Measurements from ENCODE around the gene TTL.
"Not testable (repeated sequence)": the region's sequence is repeated elsewhere in the genome, so short reads cannot be mapped to it uniquely, and the experiment has no call there.

Gene TTL

DNA sequence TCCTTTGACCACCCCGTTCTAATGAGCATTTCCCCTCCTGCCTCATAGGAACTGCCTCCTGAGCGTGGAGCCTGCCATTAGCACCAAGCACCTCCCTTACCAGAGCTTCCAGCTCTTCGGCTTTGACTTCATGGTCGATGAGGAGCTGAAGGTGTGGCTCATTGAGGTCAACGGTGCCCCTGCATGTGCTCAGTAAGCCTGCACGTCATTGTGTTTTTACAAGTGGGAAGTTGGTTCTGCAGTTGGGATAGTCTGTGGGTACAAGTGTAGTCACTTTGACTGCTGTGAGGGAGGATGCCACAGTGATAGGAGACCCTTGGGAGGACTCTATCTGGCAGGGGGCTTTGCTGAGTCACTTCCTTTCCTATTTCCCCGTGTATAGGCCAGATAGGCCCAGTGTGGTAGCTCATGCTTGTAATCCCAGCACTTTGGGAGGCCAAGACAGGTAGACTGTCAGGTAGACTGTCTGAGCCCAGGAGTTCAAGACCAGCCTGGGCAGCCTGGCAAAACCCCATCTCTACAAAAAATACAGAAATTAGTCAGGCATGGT, 38.4 kb downstream of the TTL start:
- DNase-seq (ENCODE audit: low read depth in 2 of 2), result no peak

DNA sequence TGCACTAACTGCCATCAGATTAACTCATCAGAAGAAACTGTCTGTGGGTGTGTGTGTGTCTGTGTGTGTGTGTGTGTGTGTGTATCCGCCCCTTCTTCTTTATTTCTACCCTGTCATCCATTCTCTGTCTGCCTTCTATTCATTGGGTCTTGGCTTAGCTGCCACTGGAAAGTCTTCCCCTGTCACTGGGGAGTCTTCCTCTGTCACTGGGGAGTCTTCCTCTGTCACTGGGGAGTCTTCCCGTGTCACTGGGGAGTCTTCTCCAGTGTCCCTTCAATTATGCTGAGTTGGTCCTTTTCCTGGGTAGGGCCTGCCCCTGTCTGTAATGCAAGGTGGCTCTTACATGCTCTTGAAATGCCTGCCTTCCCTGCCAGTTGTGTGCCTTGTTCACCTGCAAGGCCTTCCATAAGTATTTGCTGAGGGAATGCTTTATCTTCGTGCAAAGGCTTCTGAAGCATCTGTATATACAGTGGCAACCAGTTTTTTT, 41.4 kb downstream of the TTL start:
- DNase-seq (ENCODE audit: low read depth in 2 of 2), result no peak

DNA sequence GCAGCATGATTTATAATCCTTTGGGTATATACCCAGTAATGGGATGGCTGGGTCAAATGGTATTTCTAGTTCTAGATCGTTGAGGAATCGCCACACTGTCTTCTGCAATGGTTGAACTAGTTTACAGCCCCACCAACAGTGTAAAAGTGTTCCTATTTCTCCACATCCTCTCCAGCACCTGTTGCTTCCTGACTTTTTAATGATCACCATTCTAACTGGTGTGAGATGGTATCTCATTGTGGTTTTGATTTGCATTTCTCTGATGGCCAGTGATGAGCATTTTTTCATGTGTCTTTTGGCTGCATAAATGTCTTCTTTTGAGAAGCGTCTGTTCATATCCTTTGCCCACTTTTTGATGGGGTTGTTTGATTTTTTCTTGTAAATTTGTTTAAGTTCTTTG, 42.3 kb downstream of the TTL start:
- not testable (repeated sequence) for DNase-seq (ENCODE audit: low read depth in 2 of 2)

DNA sequence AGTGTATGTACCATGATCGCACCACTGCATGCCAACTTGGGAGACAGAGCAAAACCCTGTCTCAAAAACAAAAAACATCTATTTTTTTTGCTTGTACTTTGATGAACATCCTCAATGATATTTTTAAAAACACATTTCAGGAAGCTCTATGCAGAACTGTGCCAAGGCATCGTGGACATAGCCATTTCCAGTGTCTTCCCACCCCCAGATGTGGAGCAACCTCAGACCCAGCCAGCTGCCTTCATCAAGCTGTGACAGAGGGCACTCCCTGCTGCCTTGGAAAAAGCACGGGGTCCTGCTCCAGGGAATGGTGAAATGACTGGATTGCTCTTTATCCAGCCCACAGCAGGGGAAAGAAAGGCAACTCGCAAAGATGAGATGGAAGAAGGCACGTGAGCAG, 46.6 kb downstream of the TTL start:
- DNase-seq (ENCODE audit: low read depth in 2 of 2), result no peak

DNA sequence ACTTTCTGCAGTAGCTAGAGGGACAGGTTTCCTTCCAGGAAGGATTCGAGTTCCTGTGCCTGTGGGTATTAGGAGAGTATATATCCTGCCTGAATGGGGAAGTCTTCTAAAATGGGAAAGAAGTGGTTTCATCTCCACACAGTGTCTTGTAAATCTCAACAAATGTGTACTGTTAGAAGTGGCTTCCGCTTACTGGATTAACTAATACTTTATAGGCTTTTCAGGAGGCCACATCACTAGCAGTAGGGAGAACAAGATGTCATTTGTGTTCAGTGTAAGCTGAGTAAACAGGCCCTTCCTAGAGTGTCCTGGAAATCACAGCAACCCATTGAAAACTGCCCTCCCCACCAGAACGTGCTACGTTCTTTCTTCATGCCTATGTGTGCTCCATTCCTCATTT, 47.8 kb downstream of the TTL start:
- DNase-seq (ENCODE audit: low read depth in 2 of 2), result no peak

DNA sequence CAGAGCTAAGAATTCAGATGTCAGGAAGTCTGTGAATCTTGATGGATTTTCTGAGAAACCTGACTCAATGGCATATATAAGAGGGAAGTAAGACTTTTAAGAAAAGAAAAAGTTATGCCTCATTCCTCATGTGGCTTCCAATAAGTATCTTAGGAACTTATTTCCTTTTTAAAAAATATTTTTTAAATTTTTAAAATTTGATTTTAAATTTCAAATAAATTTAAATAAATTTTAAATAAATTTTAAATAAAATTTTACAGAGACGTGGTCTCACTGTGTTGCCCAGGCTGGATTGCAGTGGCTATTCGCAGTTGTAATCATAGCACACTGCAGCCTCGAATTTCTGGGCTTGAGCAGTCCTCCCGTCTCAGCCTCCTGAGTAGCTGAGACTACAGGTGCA, 48.8 kb downstream of the TTL start:
- DNase-seq (ENCODE audit: low read depth in 2 of 2), result no peak

DNA sequence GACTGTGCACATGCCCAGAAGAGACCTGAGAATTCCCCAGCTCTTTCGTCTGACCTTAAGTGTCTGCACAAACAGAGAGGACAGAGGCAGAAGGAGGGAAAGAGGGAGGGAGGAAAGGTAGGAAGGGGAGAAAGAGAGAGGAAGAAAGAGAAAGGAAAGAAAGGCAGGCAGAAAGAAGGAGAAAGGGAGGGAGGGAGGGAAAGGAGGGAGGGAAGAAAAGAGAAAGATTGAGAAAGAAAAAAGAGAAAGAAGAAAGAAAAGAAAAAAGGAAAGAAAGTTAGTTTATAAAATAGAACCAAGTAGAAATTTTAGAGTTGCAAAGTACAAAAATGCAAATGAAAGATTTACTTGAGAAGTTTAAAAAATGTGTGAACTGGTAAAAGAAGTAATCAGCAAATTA, 52.9 kb downstream of the TTL start:
- DNase-seq (ENCODE audit: low read depth in 2 of 2), result no peak

DNA sequence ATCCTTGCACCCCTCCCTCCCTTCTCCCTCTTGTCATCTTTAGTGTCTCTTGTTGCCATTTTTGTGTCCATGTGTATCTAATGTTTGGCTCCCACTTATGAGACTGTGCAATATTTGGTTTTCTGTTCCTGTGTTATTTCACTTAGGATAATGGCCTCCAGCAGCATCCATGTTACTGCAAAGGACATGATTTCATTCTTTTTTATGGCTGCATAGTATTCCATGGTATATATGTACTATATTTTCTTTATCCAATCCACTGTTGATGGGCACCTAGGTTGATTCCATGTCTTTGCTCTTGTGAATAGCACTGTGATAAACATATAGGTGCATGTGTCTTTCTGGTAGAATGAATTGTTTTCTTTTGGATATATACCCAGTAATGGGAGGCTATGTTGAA, 54.7 kb downstream of the TTL start:
- not testable (repeated sequence) for DNase-seq (ENCODE audit: low read depth in 2 of 2)

DNA sequence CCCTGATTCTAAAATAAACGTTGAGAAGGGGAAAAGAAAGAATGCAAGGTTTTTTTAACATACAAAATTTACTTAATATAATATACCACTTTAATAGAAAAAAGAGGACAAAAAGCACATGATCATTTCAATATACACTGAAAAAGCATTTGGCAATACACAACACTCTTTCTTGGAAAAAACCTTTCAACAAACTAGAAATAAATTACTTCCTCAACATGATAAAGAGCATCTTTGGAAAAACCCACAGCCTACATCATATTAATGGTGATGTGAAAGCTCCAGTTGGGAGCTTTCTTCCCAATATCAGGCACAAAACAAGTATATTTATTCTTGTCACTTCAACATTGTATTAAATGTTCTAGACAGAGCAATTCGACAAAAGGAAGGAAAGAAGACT, 57.4 kb downstream of the TTL start:
- no peak for DNase-seq (ENCODE audit: low read depth in 2 of 2)

DNA sequence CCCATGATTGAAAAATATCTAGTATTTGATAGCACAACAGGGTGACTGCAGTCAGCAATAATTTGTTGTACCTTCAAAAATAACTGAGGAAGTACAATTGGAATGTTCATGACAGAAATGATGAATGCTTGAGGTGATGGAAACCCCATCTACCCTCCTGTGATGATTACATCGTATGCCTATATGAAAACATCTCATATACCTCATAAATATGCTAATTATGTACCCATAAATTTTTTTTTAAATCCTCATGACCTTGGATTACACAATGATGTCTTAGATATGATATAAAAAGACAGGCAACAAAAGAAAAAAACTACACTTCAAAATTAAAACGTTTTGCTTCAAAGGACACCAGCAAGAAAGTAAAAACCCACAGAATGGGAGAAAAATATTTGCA, 59.0 kb downstream of the TTL start:
- no peak for DNase-seq (ENCODE audit: low read depth in 2 of 2)

DNA sequence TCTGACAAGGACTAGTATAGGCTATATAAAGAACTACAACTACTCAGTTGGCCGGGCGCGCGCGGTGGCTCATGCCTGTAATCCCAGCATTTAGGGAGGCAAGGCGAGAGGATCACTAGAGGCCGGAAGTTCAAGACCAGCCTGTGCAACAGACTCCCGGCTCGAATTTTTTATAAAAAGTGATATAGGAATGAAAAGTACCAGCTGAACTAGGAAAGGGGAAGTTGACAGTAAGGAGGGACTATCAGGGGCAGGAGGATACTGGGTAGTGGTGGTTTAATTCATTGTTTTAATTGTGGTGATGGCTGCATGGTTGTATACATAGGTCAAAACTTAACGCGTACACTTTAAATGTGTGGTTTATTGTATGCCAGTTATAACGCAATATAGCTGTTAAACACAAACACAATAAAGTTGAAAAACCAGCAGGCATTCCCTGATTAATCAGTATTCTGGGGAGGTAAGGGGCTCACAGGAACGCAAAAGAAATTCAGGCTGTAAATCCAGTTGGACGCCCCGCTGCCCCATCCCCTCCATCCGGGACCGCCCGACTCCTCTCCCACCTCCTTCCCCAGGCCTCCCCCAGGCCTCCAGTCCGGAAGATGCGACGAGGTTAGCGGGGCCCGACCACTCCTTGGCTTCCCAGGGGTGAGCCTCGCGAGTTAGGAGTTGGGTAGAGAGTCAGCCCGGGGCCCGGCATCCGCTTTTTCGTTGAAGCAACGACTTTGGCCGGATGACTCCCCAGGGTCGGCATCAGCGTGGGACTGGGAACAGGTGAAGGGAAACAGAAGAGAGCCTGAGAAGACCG, 59.6 kb downstream of the TTL start:
- peak; percentile 60 to 61 for DNase-seq (ENCODE audit: low read depth in 2 of 2)

DNA sequence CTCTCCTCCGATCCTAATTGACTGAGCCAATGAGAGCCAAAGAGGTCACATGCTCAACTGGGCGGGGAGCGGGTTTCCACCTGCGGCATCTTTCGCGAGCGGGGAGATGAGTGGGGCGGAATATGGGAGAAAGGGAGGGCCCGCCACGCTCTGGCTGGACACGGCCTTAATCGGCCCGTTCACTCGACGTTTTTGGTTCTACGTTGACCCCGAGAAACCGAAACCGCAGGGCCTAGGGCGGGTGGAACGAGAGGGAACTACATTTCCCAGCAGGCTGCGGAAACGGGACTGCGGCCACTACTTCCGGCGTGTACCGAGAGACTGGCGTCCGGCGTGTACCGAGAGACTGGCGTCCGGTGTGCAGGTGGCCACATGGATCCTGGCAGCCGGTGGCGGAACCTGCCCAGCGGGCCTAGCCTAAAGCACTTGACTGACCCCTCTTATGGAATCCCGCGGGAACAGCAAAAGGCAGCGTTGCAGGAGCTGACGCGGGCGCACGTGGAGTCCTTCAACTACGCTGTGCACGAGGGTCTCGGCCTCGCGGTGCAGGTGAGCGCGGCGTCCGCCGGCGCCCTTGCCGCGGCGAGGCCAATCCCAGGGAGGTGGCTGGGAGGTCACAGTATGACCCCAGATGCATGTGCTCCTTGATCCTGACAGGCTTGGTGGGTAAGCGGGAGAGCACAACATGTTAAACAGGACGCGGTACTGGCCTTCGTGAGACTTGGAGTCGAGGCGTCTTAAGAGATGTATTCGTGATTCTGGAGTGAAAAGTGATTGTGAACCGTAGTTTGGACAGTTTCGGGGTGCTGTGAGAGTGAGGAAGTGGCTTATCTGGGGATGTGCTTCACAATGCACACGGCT, 60.4 kb downstream of the TTL start, which contains the start of gene POLR1B:
POLR1B (plus strand) TSS at position 343 of the 861 bp plus-strand sequence; CDS start at position 373, 30 bp downstream.
- DNase-seq (ENCODE audit: low read depth in 2 of 2), result peak; percentile 63 to 66

DNA sequence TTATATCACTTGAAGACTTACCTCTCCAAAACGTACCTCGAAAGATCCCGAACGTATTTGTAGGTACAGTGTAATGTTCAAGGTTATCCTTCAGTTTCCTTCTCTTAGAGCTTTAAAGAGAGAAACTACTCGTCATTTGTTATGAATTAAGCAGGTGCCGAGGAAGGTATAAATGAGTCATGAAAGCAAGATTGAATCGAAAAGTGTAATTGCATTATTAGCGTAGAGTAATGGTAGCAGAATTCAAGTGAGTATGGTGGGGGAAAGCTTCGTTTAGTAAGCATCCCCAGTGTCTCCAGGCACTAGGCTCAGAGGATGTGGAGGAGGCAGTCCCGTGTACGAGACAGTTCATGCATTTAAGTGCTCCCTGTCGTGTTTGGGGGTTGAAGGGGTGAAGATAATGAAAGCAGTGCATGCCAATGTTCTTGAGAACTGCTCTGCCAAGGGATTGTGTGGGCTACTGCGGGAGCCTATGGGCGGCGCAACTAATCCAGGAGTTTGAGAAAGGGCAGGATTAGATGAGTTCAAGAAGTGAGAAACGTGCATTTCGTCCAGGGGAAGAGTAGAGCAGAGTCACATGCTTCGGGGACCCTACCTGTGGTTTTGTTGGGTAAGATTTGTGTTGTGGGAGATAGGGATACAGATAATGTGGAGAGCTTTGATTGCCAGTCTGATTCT, 61.2 kb downstream of the TTL start:
- no peak for DNase-seq (ENCODE audit: low read depth in 2 of 2)

DNA sequence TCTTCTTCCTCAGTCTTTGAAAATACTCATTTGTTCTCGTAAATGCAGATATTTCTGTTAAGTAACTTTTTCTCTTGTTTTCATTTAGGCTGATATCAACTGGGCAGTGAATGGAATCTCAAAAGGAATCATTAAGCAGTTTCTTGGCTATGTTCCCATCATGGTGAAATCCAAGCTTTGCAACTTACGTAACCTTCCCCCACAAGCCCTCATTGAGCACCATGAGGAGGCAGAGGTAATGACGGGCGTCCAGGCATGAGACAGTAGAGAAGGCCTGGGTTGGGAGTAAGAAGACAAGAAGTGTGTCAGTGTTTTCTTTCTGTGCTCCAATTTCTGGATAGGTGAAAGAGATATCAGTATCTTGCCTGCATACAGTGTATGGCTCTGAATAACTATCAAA, 65.4 kb downstream of the TTL start:
- no peak for DNase-seq (ENCODE audit: low read depth in 2 of 2)

DNA sequence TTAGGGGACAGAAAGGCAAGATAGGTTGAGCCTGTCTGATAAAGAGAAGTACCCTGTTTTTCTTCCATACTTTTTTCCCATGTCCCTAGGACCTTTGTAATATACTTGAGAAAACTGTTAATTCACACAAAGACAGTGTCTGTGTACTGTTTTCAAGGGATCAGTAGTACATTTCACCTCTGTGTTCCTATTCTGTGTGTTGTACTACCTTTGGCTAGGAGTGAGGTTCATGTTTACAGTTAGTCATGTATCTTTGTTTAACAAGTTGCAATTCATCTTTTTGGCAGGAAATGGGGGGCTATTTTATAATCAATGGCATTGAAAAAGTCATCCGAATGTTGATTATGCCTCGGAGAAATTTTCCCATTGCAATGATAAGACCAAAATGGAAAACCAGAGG, 67.0 kb downstream of the TTL start:
- no peak for DNase-seq (ENCODE audit: low read depth in 2 of 2)

DNA sequence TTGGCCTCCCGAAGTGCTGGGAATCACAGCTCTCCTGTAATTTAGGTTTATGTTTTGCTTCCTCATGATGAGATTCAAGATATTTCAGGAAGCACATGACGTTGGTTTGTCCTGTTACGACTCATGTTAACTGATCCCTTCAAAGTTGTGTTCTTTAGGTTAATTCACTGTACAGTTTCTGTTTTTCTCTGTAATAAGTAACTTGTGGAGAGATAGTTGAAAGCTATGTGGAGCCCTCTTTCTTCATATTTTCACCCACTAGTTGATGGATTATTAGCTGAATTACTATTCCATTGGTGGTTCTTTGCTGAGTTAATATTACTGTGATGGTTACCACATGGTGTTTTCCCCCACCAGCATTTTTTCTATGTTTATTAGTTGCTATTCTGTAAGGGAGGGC, 84.1 kb downstream of the TTL start:
- no peak for DNase-seq (ENCODE audit: low read depth in 2 of 2)

DNA sequence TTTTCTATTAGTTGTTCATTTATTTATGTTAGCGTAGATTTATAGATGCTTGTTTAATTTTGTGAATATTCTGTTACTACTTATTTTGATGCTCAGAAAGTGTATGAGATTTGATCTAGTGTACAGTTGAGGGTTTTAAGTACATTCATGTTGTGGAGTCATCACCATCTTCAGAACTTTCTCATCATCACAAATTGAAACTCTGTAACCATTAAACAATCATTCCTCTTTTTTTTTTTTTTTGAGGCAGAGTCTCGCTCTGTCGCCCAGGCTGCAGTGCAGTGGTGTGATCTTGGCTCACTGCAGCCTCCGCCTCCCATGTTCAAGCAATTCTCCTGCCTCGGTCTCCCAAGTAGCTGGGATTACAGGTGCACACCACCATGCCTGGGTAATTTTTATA, 84.6 kb downstream of the TTL start:
- not testable (repeated sequence) for DNase-seq (ENCODE audit: low read depth in 2 of 2)

DNA sequence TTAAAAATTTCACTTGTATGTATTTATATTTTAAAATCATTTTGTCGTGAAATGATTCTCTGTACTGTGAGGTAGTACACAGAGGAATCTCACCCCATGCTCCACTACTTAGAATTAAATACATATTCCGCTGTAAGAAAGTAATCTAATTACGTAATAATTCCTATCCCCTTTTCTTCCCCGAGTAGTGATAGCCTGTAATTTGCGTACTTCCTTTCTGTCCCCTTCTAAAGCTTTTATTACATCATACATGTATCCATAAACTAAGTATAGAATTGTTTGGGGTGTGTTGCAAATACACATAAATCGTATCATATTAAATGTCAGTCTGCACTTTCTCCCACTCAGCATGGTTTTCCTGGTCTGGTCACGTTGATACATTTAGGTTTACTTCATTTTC, 90.0 kb downstream of the TTL start:
- DNase-seq (ENCODE audit: low read depth in 2 of 2), result no peak

DNA sequence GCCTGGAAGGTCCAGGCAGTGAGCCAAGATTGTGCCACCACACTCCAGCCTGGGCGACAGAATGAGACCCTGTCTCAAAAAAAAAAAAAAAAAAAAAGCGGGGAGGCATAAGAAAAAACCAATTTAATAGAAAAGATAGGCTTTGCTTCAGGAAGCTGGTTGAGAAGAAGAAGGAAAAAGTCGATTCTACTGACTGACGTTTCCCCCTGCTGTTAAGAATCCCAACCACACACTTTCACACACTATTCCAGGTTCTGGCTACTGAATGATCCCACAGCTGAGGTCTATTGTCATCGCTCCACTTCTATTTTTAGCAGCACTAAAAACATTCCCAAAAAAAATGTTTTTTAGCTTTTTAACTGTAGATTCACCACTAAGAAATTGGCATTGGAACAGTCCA, 95.8 kb downstream of the TTL start:
- no peak for DNase-seq (ENCODE audit: low read depth in 2 of 2)

DNA sequence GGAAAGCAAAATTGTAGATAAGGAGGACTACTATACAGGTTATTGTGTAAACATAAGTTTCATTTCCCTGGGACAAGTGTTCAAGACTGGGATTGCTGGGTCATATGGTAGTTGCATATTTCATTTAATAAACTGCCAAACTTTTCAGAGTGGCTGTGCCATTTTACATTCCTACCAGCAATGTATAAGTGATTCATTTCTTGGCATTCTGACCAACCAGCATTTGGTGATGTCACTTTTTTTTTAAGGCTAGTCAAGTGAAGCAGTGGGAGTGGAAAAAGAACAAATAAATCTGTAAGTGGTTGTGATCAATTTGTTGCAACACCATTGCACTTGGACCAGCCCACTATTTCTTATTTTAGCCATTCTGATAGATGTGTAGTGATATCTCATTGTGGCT, 97.3 kb downstream of the TTL start:
- no peak for DNase-seq (ENCODE audit: low read depth in 2 of 2)

DNA sequence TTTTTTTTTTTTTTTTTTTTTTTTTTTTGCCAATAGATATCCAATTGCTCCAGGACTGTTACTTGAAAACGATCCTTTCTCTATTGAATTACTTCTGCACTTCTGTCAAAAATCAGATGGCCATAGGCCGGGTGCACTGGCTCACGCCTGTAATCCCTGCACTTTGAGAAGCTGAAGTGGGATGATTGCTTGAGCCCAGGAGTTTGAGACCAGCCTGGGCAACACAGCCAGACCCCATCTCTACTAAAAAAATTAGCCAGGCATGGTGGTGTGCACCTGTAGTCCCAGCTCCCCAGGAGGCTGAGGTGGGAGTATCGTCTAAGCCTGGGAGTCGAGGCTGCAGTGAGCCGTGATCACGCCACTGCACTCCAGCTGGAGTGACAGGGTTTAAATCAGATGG, 98.1 kb downstream of the TTL start:
- no peak for DNase-seq (ENCODE audit: low read depth in 2 of 2)

DNA sequence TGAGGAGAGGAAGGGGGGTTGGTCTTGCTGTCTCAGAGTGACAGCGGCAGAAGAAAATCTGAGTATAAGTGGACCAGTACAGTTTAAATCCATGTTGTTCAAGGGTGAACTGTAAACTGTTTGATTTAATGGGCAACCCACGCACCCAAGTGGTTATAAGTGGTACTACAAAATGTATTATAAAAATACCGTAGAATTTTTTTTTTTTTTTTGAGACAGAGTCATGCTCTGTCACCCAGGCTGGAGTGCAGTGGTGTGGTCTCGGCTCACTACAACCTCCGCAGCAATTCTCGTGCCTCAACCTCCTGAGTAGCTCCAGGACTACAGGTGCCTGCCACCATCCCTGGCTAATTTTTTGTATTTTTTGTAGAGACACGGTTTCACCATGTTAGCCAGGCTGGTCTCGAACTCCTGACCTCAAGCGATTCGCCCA, 100.4 kb downstream of the TTL start:
- DNase-seq (ENCODE audit: low read depth in 2 of 2), result peak in 1 of 2 donors; percentile 2
